ENCODE results near the gene CAPN12.
A peak's percentile ranks its signal among the peaks of the same experiment; 100 is the strongest.

The CAPN12 gene

GRCh38 chr19:38729653-38730469 lies 14.4 kb downstream of the CAPN12 start:
- peak; percentile 58 for TF ChIP-seq CTCF (IDR thresholded peaks at IDR 0.05; ENCODE audit: insufficient read depth, missing control alignments)
- DNase-seq (ENCODE audit: insufficient read length, low spot score) (peak; percentile 81), FAIRE-seq (no peak)

GRCh38 chr19:38728752-38729541 lies 15.3 kb downstream of the CAPN12 start:
- FAIRE-seq, result no peak
- DNase-seq (ENCODE audit: insufficient read length, low spot score), result no peak
- no peak for TF ChIP-seq CTCF (IDR thresholded peaks at IDR 0.05; ENCODE audit: insufficient read depth, missing control alignments)

DNA sequence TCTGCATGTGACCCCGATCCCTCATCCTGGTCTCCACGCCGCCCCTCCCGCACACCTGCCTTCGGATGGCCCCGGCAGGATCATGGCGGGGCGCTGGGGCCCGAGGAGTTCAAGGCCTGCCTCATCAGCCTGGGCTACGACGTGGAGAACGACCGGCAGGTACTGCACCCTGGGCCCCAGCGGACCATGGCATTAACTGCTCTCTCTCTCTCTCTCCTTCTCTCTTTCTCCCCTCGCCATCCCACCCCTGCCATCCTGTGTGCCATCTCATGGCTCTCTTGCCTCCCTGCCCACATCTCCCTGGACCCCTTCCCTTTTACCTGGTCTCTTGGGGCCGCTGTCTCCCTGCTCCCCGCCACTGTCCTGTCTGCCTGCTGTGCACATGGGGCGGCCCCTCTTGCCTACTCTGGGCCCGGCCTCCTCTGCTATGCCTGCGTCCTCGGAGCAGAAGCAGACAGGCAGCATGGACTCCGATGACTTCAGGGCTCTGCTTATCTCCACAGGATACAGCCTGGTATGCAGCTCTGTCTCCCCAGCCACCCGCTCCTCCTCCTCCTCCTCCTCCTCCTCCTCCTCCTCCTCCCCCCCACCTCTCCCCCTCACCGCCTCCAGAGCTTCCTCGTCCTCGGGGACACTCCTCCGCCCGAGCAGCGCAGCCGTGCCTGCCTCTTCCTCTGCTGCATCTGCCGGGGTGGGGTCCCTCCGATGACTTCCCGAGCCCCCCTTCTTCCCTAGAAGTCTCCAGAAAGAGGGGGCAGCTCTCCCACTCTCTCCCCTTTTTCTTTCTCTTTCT lies 16.2 kb downstream of the CAPN12 start:
- TF ChIP-seq CTCF (IDR thresholded peaks at IDR 0.05; ENCODE audit: insufficient read depth, missing control alignments), result no peak
- FAIRE-seq, result no peak
- no peak for DNase-seq (ENCODE audit: insufficient read length, low spot score)

DNA sequence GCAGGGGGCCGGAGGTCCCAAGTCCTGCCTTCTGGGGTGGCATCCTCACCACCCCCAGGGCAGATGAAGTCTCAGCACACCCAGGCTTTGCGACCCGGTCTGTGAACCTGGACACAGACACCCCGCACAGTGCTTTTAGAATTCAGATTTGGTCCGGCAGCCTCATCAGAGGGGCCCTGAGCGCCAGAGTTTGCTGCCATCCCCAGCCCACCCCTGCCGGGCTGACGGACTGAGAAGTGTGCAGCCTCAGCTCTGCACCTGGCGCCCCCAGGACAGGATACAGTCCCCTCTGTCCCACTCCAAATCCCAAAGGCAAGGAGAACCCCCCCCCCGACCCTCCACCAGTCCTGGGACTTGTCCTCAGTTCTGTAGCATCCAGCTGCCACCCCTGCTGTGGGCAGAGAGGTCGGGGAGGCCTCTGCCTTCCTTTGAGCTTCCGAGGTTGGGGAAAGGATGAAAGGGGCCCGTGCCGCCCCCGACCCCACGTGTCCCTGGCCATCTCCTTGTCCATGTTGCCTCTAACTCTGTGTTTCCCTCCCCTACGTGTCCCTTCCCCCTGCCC lies 16.9 kb downstream of the CAPN12 start:
- no peak for TF ChIP-seq CTCF (IDR thresholded peaks at IDR 0.05; ENCODE audit: insufficient read depth, missing control alignments)
- DNase-seq (ENCODE audit: insufficient read length, low spot score) (no peak), FAIRE-seq (no peak)

DNA sequence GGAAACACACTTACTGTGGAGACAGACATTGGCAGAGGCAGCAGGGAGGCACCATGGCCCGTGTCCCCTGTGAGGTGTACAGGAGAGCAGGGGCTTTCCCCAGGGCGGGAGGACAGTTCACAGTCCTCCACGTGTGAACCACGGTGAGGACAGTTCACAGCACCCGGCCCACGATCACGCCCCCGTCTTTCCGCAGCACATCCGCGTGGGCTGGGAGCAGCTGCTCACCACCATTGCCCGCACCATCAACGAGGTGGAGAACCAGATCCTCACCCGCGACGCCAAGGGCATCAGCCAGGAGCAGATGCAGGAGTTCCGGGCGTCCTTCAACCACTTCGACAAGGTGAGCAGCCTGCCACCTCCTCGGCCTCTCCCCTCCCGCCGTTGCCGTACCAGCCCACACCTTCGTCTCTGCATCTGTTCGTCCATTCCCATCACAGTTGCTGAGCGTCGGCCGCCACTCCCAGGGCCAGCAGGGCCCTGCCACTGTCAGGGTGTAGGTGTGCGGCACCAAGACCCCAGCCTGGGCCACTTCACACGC lies 17.4 kb downstream of the CAPN12 start:
- no peak for FAIRE-seq
- no peak for DNase-seq (ENCODE audit: insufficient read length, low spot score)
- no peak for TF ChIP-seq CTCF (IDR thresholded peaks at IDR 0.05; ENCODE audit: insufficient read depth, missing control alignments)

- DNase-seq (ENCODE audit: insufficient read length, low spot score), result no peak
- TF ChIP-seq CTCF (IDR thresholded peaks at IDR 0.05; ENCODE audit: insufficient read depth, missing control alignments), result no peak
- FAIRE-seq, result no peak
Measured at GRCh38 chr19:38726284-38726673, 18.0 kb downstream of the CAPN12 start.
